Measurements from ENCODE around the gene PDE4C. TPM values are rescaled to one million over a fixed set of nuclear protein-coding genes. Genes with fewer than 3 reads are reported as not detected.

PDE4C gene
- total RNA-seq, 2 donors from 2014 or later, result under 0.01 to 0.26 TPM

DNA sequence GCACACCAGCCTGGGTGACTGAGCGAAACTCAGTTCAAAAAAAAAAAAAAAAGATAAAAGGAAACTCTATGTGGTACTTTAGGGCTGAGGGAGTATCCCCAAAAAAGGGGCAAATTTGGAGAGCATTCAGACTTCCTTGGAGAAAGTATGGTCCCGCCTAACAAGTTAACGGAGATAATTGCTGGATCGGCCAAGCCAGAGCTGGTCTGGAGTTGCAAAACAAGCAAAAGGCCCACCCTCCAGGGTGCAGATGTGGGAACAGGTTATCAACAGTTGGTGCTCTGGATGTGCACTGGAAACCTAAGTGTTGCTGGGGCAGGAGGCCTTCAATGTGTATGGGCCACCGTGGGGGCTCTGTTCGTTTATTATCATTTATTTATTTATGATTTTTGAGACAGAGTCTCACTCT lies 45.2 kb upstream of the PDE4C start:
- H3K27ac ChIP-seq, result no peak overlapping the region
- no peak for ATAC-seq
- intact Hi-C loops (cut with DNase I), result loop anchor here (10.0 kb wide), 1 partner anchor 63 kb away; no protein-coding TSS in a partner anchor
- H3K9me3 ChIP-seq, result no peaks in the 10 kb centered on the region
- peaks cover 31% of the 10 kb centered on the region for H3K4me1 ChIP-seq
- H3K27me3 ChIP-seq, result no peaks in the 10 kb centered on the region
- no peak overlapping the region for H3K4me3 ChIP-seq
- WGBS, 2 donors, result 68 to 78% methylated on average over 6 of the region's 6 CpGs
- peaks cover 6 to 10% of the 10 kb centered on the region in 2 donors for H3K36me3 ChIP-seq (replicated peaks in 1 of 2; ENCODE audit: insufficient read depth in 1 of 2, low read depth in 2 of 2)
- TF ChIP-seq, protein P1, sequence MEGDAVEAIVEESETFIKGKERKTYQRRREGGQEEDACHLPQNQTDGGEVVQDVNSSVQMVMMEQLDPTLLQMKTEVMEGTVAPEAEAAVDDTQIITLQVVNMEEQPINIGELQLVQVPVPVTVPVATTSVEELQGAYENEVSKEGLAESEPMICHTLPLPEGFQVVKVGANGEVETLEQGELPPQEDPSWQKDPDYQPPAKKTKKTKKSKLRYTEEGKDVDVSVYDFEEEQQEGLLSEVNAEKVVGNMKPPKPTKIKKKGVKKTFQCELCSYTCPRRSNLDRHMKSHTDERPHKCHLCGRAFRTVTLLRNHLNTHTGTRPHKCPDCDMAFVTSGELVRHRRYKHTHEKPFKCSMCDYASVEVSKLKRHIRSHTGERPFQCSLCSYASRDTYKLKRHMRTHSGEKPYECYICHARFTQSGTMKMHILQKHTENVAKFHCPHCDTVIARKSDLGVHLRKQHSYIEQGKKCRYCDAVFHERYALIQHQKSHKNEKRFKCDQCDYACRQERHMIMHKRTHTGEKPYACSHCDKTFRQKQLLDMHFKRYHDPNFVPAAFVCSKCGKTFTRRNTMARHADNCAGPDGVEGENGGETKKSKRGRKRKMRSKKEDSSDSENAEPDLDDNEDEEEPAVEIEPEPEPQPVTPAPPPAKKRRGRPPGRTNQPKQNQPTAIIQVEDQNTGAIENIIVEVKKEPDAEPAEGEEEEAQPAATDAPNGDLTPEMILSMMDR (IDR thresholded peaks at IDR 0.05), result no peak
- no peak for TF ChIP-seq POLR2A (IDR thresholded peaks at IDR 0.05)
- no peak for DNase-seq

DNA sequence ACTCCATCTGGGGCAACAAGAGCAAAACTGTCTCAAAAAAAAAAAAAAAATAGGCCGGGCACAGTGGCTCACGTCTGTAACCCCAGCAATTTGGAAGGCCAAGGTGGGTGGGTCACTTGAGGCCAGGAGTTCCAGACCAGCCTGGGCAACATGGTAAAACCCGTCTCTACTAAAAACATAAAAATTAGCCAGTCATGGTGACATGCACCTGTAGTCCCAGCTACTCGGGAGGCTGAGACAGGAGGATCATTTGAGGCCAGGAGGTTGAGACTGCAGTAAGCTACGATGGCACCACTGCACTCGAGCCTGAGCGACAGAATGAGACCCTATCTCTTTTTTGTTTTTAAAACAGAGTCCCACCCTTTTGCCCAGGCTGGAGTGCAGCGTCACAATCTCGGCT lies 44.1 kb upstream of the PDE4C start:
- no peak for DNase-seq

DNA sequence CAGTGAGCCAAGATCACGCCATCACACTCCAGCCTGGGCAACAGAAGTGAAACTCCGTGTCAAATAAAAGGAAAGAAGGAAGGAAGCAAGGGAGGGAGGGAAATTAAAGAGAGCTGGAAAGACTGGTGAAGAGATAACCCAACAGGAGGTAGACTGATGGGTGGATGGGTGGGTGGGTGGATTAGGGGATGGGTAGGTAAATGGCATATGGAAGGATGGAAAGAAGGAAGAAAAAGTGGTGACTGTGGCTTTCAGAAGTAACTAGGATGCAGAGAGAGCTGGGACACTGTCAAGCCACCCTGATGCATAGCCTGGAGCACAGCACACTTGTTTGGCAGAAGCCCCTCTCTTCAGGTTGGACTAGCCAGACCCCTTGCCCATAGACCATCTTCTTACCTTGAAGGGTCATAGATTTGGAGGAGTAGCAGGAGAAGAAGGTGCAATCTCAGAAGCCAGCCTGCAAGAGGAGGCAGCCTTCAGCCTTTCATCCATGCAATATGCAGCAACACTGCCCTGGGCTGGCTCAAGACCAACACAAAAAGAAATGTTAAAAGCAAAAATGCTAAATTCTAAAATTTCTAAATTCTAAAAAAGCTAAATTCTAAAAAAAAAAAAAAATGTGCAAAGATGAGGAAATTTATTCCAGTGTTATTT lies 43.0 kb upstream of the PDE4C start:
- Histone ChIP-seq H3K27ac (no peak overlapping the region), H3K4me3 (no peak overlapping the region), H3K9me3 (no peaks in the 10 kb centered on the region), H3K4me1 (peaks cover 8% of the 10 kb centered on the region), H3K36me3 (replicated peaks in 1 of 2; ENCODE audit: insufficient read depth in 1 of 2, low read depth in 2 of 2) (peaks cover 12 to 20% of the 10 kb centered on the region in 2 donors), H3K27me3 (no peaks in the 10 kb centered on the region)
- ATAC-seq (no peak), DNase-seq (no peak)
- intact Hi-C loops (cut with DNase I), result no loop called here
- TF ChIP-seq, protein P1 (IDR thresholded peaks at IDR 0.05), result no peak
- TF ChIP-seq POLR2A (IDR thresholded peaks at IDR 0.05), result no peak
- 76 to 87% methylated on average over 2 of the region's 2 CpGs for WGBS, 2 donors

More for the DNA sequence above, 44.1 kb upstream of the PDE4C start:
- H3K27ac ChIP-seq, result no peak overlapping the region
- ATAC-seq, result no peak
- 86 to 95% methylated on average over 8 to 9 of the region's 9 CpGs for WGBS, 2 donors
- no peaks in the 10 kb centered on the region for H3K9me3 ChIP-seq
- TF ChIP-seq, protein P1 (IDR thresholded peaks at IDR 0.05), result no peak
- peaks cover 12 to 15% of the 10 kb centered on the region in 2 donors for H3K36me3 ChIP-seq (replicated peaks in 1 of 2; ENCODE audit: insufficient read depth in 1 of 2, low read depth in 2 of 2)
- H3K4me1 ChIP-seq, result peaks cover 20% of the 10 kb centered on the region
- intact Hi-C loops (cut with DNase I), result loop anchor here (10.0 kb wide), 1 partner anchor 64 kb away; no protein-coding TSS in a partner anchor
- H3K4me3 ChIP-seq, result no peak overlapping the region
- H3K27me3 ChIP-seq, result no peaks in the 10 kb centered on the region

DNA sequence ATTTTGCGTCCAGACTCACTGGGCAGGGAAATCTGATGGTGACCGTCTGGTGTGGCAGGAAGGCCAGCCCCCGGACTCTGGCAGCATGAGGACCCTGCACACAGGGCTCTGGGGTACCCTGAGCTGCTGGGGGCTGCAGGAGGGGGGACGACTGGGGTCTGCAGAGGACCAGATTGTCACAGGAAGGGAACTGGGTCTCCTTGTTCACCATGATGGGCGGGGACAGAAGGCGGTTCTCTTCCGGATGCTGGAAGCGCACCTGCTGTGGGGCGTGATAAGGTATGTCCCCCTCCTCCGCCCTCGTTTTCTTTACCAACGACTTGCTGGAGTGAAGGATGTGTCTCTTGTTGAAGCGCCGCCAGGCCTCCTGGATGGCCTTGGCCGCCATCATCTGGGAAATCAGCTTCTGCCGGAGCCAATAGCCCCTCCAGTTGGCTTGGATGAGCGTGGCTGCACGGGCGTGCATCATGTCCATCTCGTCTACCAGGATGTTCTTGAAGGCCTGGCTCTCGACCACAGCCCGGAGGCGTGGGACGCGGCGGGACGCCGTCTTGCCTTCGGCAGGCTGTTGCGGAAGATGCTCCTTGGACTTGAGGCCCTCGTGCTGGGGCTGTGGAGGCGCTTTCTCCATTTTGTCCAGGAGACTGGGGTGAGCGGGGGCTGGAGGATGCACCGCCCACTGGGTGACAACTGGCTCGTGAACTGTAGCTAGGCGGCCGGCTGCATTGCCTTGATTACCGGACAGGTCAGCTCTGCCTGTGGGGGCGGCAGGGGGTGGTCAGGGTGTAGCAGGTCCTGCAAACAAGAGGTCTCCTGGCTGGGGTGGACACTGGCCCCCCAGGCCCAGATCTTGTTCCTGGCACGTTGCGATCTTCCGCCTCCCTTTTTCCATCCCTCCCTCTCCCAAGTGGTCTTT lies 40.8 kb upstream of the PDE4C start:
- ATAC-seq (no peak), DNase-seq (no peak)
- intact Hi-C loops (cut with DNase I), result no loop called here
- Histone ChIP-seq H3K4me3 (no peak overlapping the region), H3K9me3 (no peaks in the 10 kb centered on the region), H3K27ac (no peak overlapping the region), H3K36me3 (replicated peaks in 1 of 2; ENCODE audit: insufficient read depth in 1 of 2, low read depth in 2 of 2) (peaks cover 12 to 20% of the 10 kb centered on the region in 2 donors), H3K27me3 (no peaks in the 10 kb centered on the region), H3K4me1 (no peaks in the 10 kb centered on the region)
- 88 to 89% methylated on average over 8 to 36 of the region's 42 CpGs for WGBS, 2 donors
- TF ChIP-seq, protein P1 (IDR thresholded peaks at IDR 0.05), result no peak
- no peak for TF ChIP-seq POLR2A (IDR thresholded peaks at IDR 0.05)

Data from body of pancreas (tissue), 4 donors.